Measurements from ENCODE around the gene FAM170B.

- TF ChIP-seq CTCF (IDR thresholded peaks at IDR 0.05): no peak
- TF ChIP-seq POLR2A (IDR thresholded peaks at IDR 0.05): no peak
Measured at GRCh38 chr10:49175587-49176309, 41.9 kb upstream of the FAM170B start.

All from esophagus squamous epithelium (tissue), 4 donors.